HG03565 (cell line): ENCODE data around the gene PDE1A.

Experiments
- ATAC-seq: cut with Tn5 transposase; IDR thresholded peaks from one replicate; pipeline ENCODE4 v1.9.1; 2021; ENCODE audit warnings: mild to moderate bottlenecking, moderate library complexity; ENCODE audit not compliant: unreplicated experiment

Gene PDE1A

GRCh38 chr2:182359027-182359989, 67.5 kb downstream of the PDE1A start:
- no peak for ATAC-seq

- no peak for ATAC-seq
Observed at GRCh38 chr2:182358601-182359000, 68.2 kb downstream of the PDE1A start.

GRCh38 chr2:182355815-182356214, 71.0 kb downstream of the PDE1A start:
- ATAC-seq: no peak

GRCh38 chr2:182351427-182351826, 75.4 kb downstream of the PDE1A start:
- ATAC-seq: no peak

GRCh38 chr2:182349268-182349667, 77.6 kb downstream of the PDE1A start:
- no peak for ATAC-seq

- ATAC-seq: no peak
Observed at GRCh38 chr2:182345384-182345783, 81.5 kb downstream of the PDE1A start.

- ATAC-seq: no peak
Observed at GRCh38 chr2:182330451-182331305, 96.2 kb downstream of the PDE1A start.

- no peak for ATAC-seq
Observed at GRCh38 chr2:182324665-182325064, 102.2 kb downstream of the PDE1A start.

- ATAC-seq: no peak
Observed at GRCh38 chr2:182321096-182321495, 105.7 kb downstream of the PDE1A start.

- no peak for ATAC-seq
Observed at GRCh38 chr2:182319556-182320505, 107.0 kb downstream of the PDE1A start.

- ATAC-seq: no peak
Observed at GRCh38 chr2:182318466-182319220, 108.2 kb downstream of the PDE1A start.

- no peak for ATAC-seq
Observed at GRCh38 chr2:182316950-182317349, 109.9 kb downstream of the PDE1A start.

- no peak for ATAC-seq
Observed at GRCh38 chr2:182302972-182303371, 123.9 kb downstream of the PDE1A start.

GRCh38 chr2:182302174-182302573, 124.7 kb downstream of the PDE1A start:
- no peak for ATAC-seq

GRCh38 chr2:182301093-182301492, 125.7 kb downstream of the PDE1A start:
- ATAC-seq: no peak

- ATAC-seq: no peak
Observed at GRCh38 chr2:182300608-182301007, 126.2 kb downstream of the PDE1A start.

GRCh38 chr2:182299632-182300031, 127.2 kb downstream of the PDE1A start:
- no peak for ATAC-seq

GRCh38 chr2:182298456-182298855, 128.4 kb downstream of the PDE1A start:
- ATAC-seq: no peak

- no peak for ATAC-seq
Observed at GRCh38 chr2:182291296-182291695, 135.5 kb downstream of the PDE1A start.

- ATAC-seq: no peak
Observed at GRCh38 chr2:182283512-182283911, 143.3 kb downstream of the PDE1A start.
